Esophagus muscularis mucosa (tissue), 4 donors: Measurements from ENCODE around the gene SMIM21.

Experiments
- CTCF ChIP-seq, 3 experiments: fragments of 200-600 bp in 2 of 3; fragments of 450-650 bp in 1 of 3; sonication (generic) in 2 of 3; IDR thresholded peaks; one replicate each; pipeline ENCODE4 v1.5.1; 2017 to 2019; ENCODE audit warnings: antibody characterized with exemption in 3 of 3, mild to moderate bottlenecking in 2 of 3, moderate library complexity in 1 of 3
- EP300 ChIP-seq: sonication (generic); formaldehyde crosslinking; IDR thresholded peaks from one replicate; pipeline ENCODE4 v1.6.1; 2017; ENCODE audit warnings: antibody characterized with exemption
- POLR2A ChIP-seq: fragments of 450-650 bp; IDR thresholded peaks from one replicate; pipeline ENCODE4 v1.6.1; 2017; ENCODE audit warnings: antibody characterized with exemption, moderate library complexity, mild to moderate bottlenecking, low read depth
- POLR2AphosphoS5 ChIP-seq, 2 donors: sonication (generic); formaldehyde crosslinking; IDR thresholded peaks; one replicate each; pipeline ENCODE4 v1.6.1; 2017; ENCODE audit warnings: antibody characterized with exemption in 2 of 2

GRCh38 chr18:75421656-75422055, 5.8 kb downstream of the SMIM21 start:
- TF ChIP-seq POLR2A, result no peak
- TF ChIP-seq CTCF (IDR thresholded peaks at IDR 0.05), result no peak
- TF ChIP-seq POLR2AphosphoS5 (IDR thresholded peaks at IDR 0.05), result no peak
- TF ChIP-seq EP300, result no peak
